ENCODE measurements around the gene SENP6. TPM values are rescaled to one million over a fixed set of nuclear protein-coding genes. Genes with fewer than 3 reads are reported as not detected.
A peak's percentile ranks its signal among the peaks of the same experiment; 100 is the strongest.
"Not testable (repeated sequence)": the region's sequence is repeated elsewhere in the genome, so short reads cannot be mapped to it uniquely, and the experiment has no call there.

Gene SENP6
- total RNA-seq, 4 donors from 2014 or later: 108 to 192 (median 128) TPM

DNA sequence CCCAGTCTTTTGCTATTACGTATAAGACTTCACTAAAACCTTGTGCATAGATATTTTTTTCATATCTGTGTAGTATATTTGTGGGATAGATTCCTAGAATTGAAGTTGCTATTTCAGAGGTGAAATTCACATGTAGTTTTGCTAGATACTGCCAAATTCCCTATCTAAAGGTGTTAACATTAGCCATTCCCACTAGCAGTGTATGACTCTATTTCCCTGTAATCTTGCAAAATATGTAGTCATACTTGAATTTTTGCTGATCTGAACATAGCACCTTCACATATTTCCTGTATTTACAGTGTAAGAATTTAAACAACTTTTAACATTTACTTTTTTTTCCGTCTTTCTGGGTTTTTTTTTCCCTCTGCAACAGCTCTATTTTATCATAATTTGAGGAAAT, 24.9 kb downstream of the SENP6 start:
- H3K36me3 ChIP-seq: peaks cover 0 to 32% of the 10 kb centered on the region in 2 donors
- 88 to 91% methylated on average over 2 of the region's 2 CpGs for WGBS, 2 donors (ENCODE audit: low coverage in 1 of 2)
- no peak for ATAC-seq
- no peaks in the 10 kb centered on the region for H3K27me3 ChIP-seq
- H3K9me3 ChIP-seq: no peaks in the 10 kb centered on the region
- peaks cover 0 to 40% (median under 1%) of the 10 kb centered on the region in 3 donors for H3K4me1 ChIP-seq
- no peak overlapping the region for H3K4me3 ChIP-seq
- no peak overlapping the region for H3K27ac ChIP-seq
- no peak for TF ChIP-seq CTCF (IDR thresholded peaks at IDR 0.05)
- TF ChIP-seq POLR2AphosphoS5 (IDR thresholded peaks at IDR 0.05): no peak
- TF ChIP-seq POLR2A (IDR thresholded peaks at IDR 0.05): no peak

DNA sequence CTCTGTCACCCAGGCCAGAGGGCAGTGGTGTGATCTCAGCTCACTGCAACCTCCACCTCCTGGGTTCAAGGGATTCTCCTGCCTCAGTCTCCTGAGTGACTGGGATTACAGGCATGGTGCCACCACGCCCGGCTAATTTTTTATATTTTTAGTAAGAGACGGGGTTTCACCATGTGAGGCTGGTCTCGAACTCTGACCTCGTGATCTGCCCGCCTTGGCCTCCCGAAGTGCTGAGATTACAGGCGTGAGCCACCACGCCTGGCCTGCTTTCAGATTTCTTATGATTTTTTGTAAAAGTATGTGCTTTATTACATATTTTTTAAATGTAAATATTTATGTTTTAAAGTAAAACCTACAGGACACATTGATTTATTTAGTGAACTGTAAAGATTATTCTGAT, 26.0 kb downstream of the SENP6 start:
- not testable (repeated sequence) for ATAC-seq, H3K9me3 ChIP-seq, H3K4me3 ChIP-seq, H3K27me3 ChIP-seq
- Histone ChIP-seq H3K36me3 (peaks cover 0 to 32% of the 10 kb centered on the region in 2 donors), H3K27ac (peak overlapping the region in 1 of 4 donors; percentile 8), H3K4me1 (peaks cover 0 to 40% (median 4%) of the 10 kb centered on the region in 3 donors)
- 91 to 93% methylated on average over 9 of the region's 9 CpGs for WGBS, 2 donors (ENCODE audit: low coverage in 1 of 2)

- no peaks in the 10 kb centered on the region for H3K27me3 ChIP-seq
- no peak for ATAC-seq
- H3K27ac ChIP-seq: no peak overlapping the region
- H3K36me3 ChIP-seq: peaks cover 0 to 30% of the 10 kb centered on the region in 2 donors
- no peak overlapping the region for H3K4me3 ChIP-seq
- 61 to 64% methylated on average over 5 of the region's 5 CpGs for WGBS, 2 donors (ENCODE audit: low coverage in 1 of 2)
- TF ChIP-seq POLR2A (IDR thresholded peaks at IDR 0.05) (no peak), POLR2AphosphoS5 (IDR thresholded peaks at IDR 0.05) (no peak), EP300 (IDR thresholded peaks at IDR 0.05) (no peak), CTCF (IDR thresholded peaks at IDR 0.05) (no peak)
- H3K9me3 ChIP-seq: no peaks in the 10 kb centered on the region
- peaks cover 0 to 38% (median 7%) of the 10 kb centered on the region in 3 donors for H3K4me1 ChIP-seq
These were observed 30.4 kb downstream of the SENP6 start for GRCh38 chr6:75631859-75632635.

GRCh38 chr6:75633045-75633444, 31.4 kb downstream of the SENP6 start:
- Histone ChIP-seq H3K4me3 (no peak overlapping the region), H3K27me3 (no peaks in the 10 kb centered on the region), H3K9me3 (no peaks in the 10 kb centered on the region), H3K36me3 (peaks cover 0 to 22% of the 10 kb centered on the region in 2 donors), H3K27ac (no peak overlapping the region), H3K4me1 (peaks cover 0 to 37% (median 7%) of the 10 kb centered on the region in 3 donors)
- ATAC-seq: no peak
- TF ChIP-seq CTCF (IDR thresholded peaks at IDR 0.05): no peak
- TF ChIP-seq POLR2AphosphoS5 (IDR thresholded peaks at IDR 0.05): no peak
- no peak for TF ChIP-seq EP300 (IDR thresholded peaks at IDR 0.05)
- 43 to 57% methylated on average over 1 of the region's 1 CpG for WGBS, 2 donors (ENCODE audit: low coverage in 1 of 2)

GRCh38 chr6:75642311-75642710, 40.6 kb downstream of the SENP6 start:
- ATAC-seq: no peak
- H3K4me3 ChIP-seq: no peak overlapping the region
- H3K36me3 ChIP-seq: peaks cover 0 to 38% of the 10 kb centered on the region in 2 donors
- TF ChIP-seq POLR2AphosphoS5 (IDR thresholded peaks at IDR 0.05) (no peak), CTCF (IDR thresholded peaks at IDR 0.05) (no peak), EP300 (IDR thresholded peaks at IDR 0.05) (no peak), POLR2A (IDR thresholded peaks at IDR 0.05) (no peak)
- WGBS, 2 donors (ENCODE audit: low coverage in 1 of 2): 95 to 96% methylated on average over 5 of the region's 5 CpGs
- no peaks in the 10 kb centered on the region for H3K9me3 ChIP-seq
- no peak overlapping the region for H3K27ac ChIP-seq
- H3K4me1 ChIP-seq: no peaks in the 10 kb centered on the region
- H3K27me3 ChIP-seq: no peaks in the 10 kb centered on the region

All from gastroesophageal sphincter (tissue), 4 donors.